ENCODE results near the gene LGALS7. TPM values are rescaled to one million over a fixed set of nuclear protein-coding genes. Genes with fewer than 3 reads are reported as not detected.
"Not testable (repeated sequence)": the region's sequence is repeated elsewhere in the genome, so short reads cannot be mapped to it uniquely, and the experiment has no call there.

Gene LGALS7
- total and polyA plus RNA-seq, 7 donors: not detected

DNA sequence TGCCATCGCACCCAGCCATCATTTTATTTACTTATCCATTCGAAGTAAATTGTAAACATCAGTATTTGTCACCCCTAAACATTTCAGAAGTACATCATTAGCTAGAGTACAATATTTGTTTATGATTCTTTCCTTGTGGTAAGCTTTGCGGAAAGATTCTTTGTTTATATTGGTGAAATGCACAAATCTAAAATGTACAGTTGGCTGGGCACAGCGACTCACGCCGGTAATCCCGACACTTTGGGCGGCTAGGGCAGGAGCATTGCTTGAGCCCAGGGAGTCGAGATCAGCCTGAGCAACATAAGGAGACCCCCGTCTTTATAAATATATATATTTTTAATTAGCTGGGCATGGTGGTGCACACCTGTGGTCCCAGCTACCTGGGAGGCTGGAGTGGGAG lies 25.8 kb upstream of the LGALS7 start:
- no peak for DNase-seq
- no peaks in the 10 kb centered on the region for H3K27me3 ChIP-seq
- H3K27ac ChIP-seq: no peak overlapping the region
- TF ChIP-seq POLR2A (IDR thresholded peaks at IDR 0.05) (no peak), EP300 (IDR thresholded peaks at IDR 0.05) (no peak), POLR2AphosphoS5 (IDR thresholded peaks at IDR 0.05) (no peak)
- TF ChIP-seq, protein P1, sequence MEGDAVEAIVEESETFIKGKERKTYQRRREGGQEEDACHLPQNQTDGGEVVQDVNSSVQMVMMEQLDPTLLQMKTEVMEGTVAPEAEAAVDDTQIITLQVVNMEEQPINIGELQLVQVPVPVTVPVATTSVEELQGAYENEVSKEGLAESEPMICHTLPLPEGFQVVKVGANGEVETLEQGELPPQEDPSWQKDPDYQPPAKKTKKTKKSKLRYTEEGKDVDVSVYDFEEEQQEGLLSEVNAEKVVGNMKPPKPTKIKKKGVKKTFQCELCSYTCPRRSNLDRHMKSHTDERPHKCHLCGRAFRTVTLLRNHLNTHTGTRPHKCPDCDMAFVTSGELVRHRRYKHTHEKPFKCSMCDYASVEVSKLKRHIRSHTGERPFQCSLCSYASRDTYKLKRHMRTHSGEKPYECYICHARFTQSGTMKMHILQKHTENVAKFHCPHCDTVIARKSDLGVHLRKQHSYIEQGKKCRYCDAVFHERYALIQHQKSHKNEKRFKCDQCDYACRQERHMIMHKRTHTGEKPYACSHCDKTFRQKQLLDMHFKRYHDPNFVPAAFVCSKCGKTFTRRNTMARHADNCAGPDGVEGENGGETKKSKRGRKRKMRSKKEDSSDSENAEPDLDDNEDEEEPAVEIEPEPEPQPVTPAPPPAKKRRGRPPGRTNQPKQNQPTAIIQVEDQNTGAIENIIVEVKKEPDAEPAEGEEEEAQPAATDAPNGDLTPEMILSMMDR (IDR thresholded peaks at IDR 0.05): no peak
- no peaks in the 10 kb centered on the region for H3K36me3 ChIP-seq
- no peak overlapping the region for H3K4me3 ChIP-seq
- intact Hi-C loops (cut with DNase I): no loop called here
- no peaks in the 10 kb centered on the region for H3K4me1 ChIP-seq
- WGBS, 2 donors: 82 to 87% methylated on average over 10 of the region's 10 CpGs
- H3K9me3 ChIP-seq: no peaks in the 10 kb centered on the region

DNA sequence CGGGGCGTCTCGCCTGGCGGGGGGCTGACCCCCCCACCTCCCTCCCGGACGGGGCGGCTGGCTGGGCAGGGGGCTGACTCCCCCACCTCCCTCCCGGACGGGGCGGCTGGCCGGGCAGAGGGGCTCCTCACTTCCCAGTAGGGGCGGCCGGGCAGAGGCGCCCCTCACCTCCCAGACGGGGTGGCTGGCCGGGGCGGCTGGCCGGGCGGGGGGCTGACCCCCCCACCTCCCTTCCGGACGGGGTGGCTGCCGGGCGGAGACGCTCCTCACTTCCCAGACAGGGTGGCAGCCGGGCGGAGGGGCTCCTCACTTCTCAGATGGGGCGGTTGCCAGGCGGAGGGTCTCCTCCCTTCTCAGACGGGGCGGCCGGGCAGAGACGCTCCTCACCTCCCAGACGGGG lies 24.5 kb upstream of the LGALS7 start:
- intact Hi-C loops (cut with DNase I); H3K27me3 ChIP-seq; H3K27ac ChIP-seq; H3K4me3 ChIP-seq; H3K9me3 ChIP-seq; DNase-seq; H3K4me1 ChIP-seq; H3K36me3 ChIP-seq: not testable (repeated sequence)
- 92 to 94% methylated on average over 31 to 33 of the region's 33 CpGs for WGBS, 2 donors

DNA sequence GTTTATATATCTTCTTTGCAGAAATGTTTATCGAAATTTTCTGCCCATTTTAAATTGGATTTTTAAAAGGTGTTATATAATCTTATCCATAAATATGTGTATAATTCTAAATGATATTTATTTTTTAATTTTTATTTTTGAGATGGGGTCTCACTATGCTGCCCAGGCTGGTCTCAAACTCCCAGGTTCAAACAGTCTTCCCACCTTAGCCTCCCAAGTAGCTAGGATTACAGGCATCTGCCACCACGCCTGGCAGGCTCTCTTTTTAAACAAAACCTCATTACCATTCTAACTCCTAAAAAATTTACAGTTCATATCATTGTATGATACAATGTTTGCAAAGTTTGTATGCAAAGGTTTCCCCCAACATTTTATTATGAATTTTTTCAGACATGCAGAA lies 22.8 kb upstream of the LGALS7 start:
- no peaks in the 10 kb centered on the region for H3K27me3 ChIP-seq
- DNase-seq: no peak
- H3K9me3 ChIP-seq: no peaks in the 10 kb centered on the region
- H3K27ac ChIP-seq: no peak overlapping the region
- no peak overlapping the region for H3K4me3 ChIP-seq
- H3K36me3 ChIP-seq: no peaks in the 10 kb centered on the region
- TF ChIP-seq, protein P1 (IDR thresholded peaks at IDR 0.05): no peak
- no peak for TF ChIP-seq POLR2A (IDR thresholded peaks at IDR 0.05)
- no peak for TF ChIP-seq EP300 (IDR thresholded peaks at IDR 0.05)
- TF ChIP-seq POLR2AphosphoS5 (IDR thresholded peaks at IDR 0.05): no peak
- H3K4me1 ChIP-seq: peaks cover 0 to 8% (median 2%) of the 10 kb centered on the region in 4 donors
- WGBS, 2 donors: 67 to 88% methylated on average over 2 of the region's 2 CpGs
- intact Hi-C loops (cut with DNase I): no loop called here

DNA sequence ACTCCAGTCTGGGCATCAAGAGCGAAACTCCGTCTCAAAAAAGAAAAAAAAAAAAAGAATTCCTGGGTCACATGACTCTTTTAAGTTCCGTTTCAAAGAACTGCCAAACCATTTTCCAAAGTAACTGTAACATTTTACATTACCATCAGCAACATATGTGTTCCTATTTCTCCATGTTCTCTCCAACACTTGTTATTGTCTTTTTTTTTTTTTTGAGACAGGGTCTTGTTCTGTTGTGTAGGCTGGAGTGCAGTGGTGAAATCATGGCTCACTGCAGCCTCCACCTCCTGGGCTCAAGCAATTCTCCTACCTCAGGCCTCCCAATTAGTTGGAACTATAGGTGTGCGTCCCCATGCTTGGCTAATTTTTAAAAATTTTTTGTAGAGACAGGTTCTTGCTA lies 22.2 kb upstream of the LGALS7 start:
- H3K9me3 ChIP-seq: no peaks in the 10 kb centered on the region
- no peak overlapping the region for H3K4me3 ChIP-seq
- no peaks in the 10 kb centered on the region for H3K27me3 ChIP-seq
- WGBS, 2 donors: 88 to 94% methylated on average over 4 of the region's 4 CpGs
- DNase-seq: no peak
- H3K36me3 ChIP-seq: no peaks in the 10 kb centered on the region
- H3K4me1 ChIP-seq: peaks cover 0 to 8% (median 2%) of the 10 kb centered on the region in 4 donors
- no peak overlapping the region for H3K27ac ChIP-seq
- TF ChIP-seq POLR2AphosphoS5 (IDR thresholded peaks at IDR 0.05) (no peak), POLR2A (IDR thresholded peaks at IDR 0.05) (no peak), EP300 (IDR thresholded peaks at IDR 0.05) (no peak)
- TF ChIP-seq, protein P1 (IDR thresholded peaks at IDR 0.05): no peak
- intact Hi-C loops (cut with DNase I): no loop called here

DNA sequence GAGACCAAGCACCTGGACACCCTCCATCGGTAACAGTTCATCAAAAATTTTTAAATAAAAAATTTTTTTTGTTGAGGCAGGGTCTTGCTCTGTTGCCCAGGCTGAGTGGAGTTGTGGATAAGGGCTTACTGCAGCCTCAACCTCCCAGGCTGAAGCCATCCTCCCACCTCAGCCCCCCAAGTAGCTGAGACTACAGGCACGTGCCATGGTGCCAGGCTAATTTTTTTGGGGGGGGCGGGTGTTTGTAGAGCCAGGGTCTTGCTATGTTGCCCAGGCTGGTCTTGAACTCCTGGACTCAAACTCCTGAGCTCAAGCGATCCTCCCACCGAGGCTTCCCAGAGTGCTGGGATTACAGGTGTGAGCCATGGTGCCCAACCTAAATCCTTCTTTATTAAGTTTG lies 20.4 kb upstream of the LGALS7 start:
- no peak overlapping the region for H3K27ac ChIP-seq
- intact Hi-C loops (cut with DNase I): no loop called here
- no peak overlapping the region for H3K4me3 ChIP-seq
- no peaks in the 10 kb centered on the region for H3K27me3 ChIP-seq
- 94 to 97% methylated on average over 5 of the region's 5 CpGs for WGBS, 2 donors
- H3K36me3 ChIP-seq: no peaks in the 10 kb centered on the region
- peaks cover 0 to 8% (median 2%) of the 10 kb centered on the region in 4 donors for H3K4me1 ChIP-seq
- DNase-seq: peak; percentile 58
- TF ChIP-seq POLR2AphosphoS5 (IDR thresholded peaks at IDR 0.05) (no peak), POLR2A (IDR thresholded peaks at IDR 0.05) (no peak)
- H3K9me3 ChIP-seq: no peaks in the 10 kb centered on the region

DNA sequence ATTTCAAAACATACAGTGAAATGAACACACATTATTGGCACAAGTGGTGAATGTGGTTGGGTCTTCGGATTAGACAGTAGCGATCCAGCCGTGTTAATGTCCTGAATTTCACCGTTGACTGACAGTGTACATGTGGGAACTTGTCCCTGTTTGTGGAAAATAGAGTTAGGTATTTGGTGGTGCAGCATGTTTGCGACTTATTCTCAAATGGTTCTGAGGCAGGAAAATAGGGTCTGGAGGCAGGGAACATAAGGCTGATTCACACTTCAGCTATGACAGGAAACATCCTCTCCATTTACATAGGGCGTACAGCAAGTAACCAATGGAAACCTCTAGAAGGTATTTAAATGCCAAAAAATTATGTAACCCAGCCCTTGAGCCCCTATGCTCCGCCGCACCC lies 19.9 kb upstream of the LGALS7 start:
- TF ChIP-seq EP300 (IDR thresholded peaks at IDR 0.05): no peak
- no peak for TF ChIP-seq POLR2AphosphoS5 (IDR thresholded peaks at IDR 0.05)
- TF ChIP-seq, protein P1 (IDR thresholded peaks at IDR 0.05): no peak
- TF ChIP-seq POLR2A (IDR thresholded peaks at IDR 0.05): no peak
- H3K36me3 ChIP-seq: no peaks in the 10 kb centered on the region
- no peaks in the 10 kb centered on the region for H3K9me3 ChIP-seq
- WGBS, 2 donors: 77 to 83% methylated on average over 8 of the region's 8 CpGs
- intact Hi-C loops (cut with DNase I): no loop called here
- no peak overlapping the region for H3K27ac ChIP-seq
- peaks cover 0 to 8% (median 2%) of the 10 kb centered on the region in 4 donors for H3K4me1 ChIP-seq
- H3K27me3 ChIP-seq: no peaks in the 10 kb centered on the region
- no peak for DNase-seq
- H3K4me3 ChIP-seq: no peak overlapping the region
